Measurements from ENCODE around the gene PCDHA4.

- TF ChIP-seq CTCF (IDR thresholded peaks at IDR 0.05) (peak in 1 of 3 experiments; percentile 5), POLR2A (IDR thresholded peaks at IDR 0.05) (no peak)
These were observed 27.1 kb downstream of the PCDHA4 start, which contains the start of gene PCDHA7 for GRCh38 chr5:140833993-140834392.

Measured in testis (tissue), 2 donors.